ENCODE data around the gene FBXO27.

The FBXO27 gene

GRCh38 chr19:39024875-39025641, 7.3 kb downstream of the FBXO27 start:
- no peak overlapping the region for H3K4me3 ChIP-seq (ENCODE audit: low read length)
- DNase-seq (ENCODE audit: low read depth), result no peak
- no peak for TF ChIP-seq CTCF (conservative IDR thresholded peaks at IDR 0.05; ENCODE audit: low read length)

- DNase-seq (ENCODE audit: low read depth), result no peak
- TF ChIP-seq CTCF (conservative IDR thresholded peaks at IDR 0.05; ENCODE audit: low read length), result no peak
- no peak overlapping the region for H3K4me3 ChIP-seq (ENCODE audit: low read length)
These were observed 11.3 kb downstream of the FBXO27 start for GRCh38 chr19:39021063-39021462.

GRCh38 chr19:39017646-39018045, 14.7 kb downstream of the FBXO27 start:
- TF ChIP-seq CTCF (conservative IDR thresholded peaks at IDR 0.05; ENCODE audit: low read length), result no peak
- no peak for DNase-seq (ENCODE audit: low read depth)
- H3K4me3 ChIP-seq (ENCODE audit: low read length), result no peak overlapping the region

GRCh38 chr19:39017026-39017425, 15.3 kb downstream of the FBXO27 start:
- TF ChIP-seq CTCF (conservative IDR thresholded peaks at IDR 0.05; ENCODE audit: low read length), result no peak
- DNase-seq (ENCODE audit: low read depth), result no peak
- no peak overlapping the region for H3K4me3 ChIP-seq (ENCODE audit: low read length)

- no peak overlapping the region for H3K4me3 ChIP-seq (ENCODE audit: low read length)
- DNase-seq (ENCODE audit: low read depth), result no peak
- TF ChIP-seq CTCF (conservative IDR thresholded peaks at IDR 0.05; ENCODE audit: low read length), result no peak
These were observed 18.3 kb downstream of the FBXO27 start for GRCh38 chr19:39014037-39014436.

- DNase-seq (ENCODE audit: low read depth), result no peak
- no peak overlapping the region for H3K4me3 ChIP-seq (ENCODE audit: low read length)
- TF ChIP-seq CTCF (conservative IDR thresholded peaks at IDR 0.05; ENCODE audit: low read length), result no peak
These were observed 23.3 kb downstream of the FBXO27 start for GRCh38 chr19:39009001-39009400.

GRCh38 chr19:39008137-39008536, 24.2 kb downstream of the FBXO27 start:
- DNase-seq (ENCODE audit: low read depth), result no peak
- TF ChIP-seq CTCF (conservative IDR thresholded peaks at IDR 0.05; ENCODE audit: low read length), result no peak
- no peak overlapping the region for H3K4me3 ChIP-seq (ENCODE audit: low read length)
